Measurements from ENCODE around the gene MARCHF10. TPM values are rescaled to one million over a fixed set of nuclear protein-coding genes. Genes with fewer than 3 reads are reported as not detected.
"Not testable (repeated sequence)": the region's sequence is repeated elsewhere in the genome, so short reads cannot be mapped to it uniquely, and the experiment has no call there.

MARCHF10 gene
- total RNA-seq, 2 donors from 2014 or later: under 0.01 TPM; not detected in 1

GRCh38 chr17:62791235-62791734 lies 16.8 kb downstream of the MARCHF10 start:
- H3K36me3 ChIP-seq (replicated peaks in 1 of 2; ENCODE audit: insufficient read depth in 1 of 2, low read depth in 2 of 2): no peaks in the 10 kb centered on the region
- peaks cover 7% of the 10 kb centered on the region for H3K4me1 ChIP-seq
- no peaks in the 10 kb centered on the region for H3K27me3 ChIP-seq
- H3K4me3 ChIP-seq: no peak overlapping the region
- DNase-seq (no peak), ATAC-seq (no peak)
- intact Hi-C loops (cut with DNase I): no loop called here
- H3K9me3 ChIP-seq: no peaks in the 10 kb centered on the region
- no peak for TF ChIP-seq POLR2A (IDR thresholded peaks at IDR 0.05)
- TF ChIP-seq, protein P1, sequence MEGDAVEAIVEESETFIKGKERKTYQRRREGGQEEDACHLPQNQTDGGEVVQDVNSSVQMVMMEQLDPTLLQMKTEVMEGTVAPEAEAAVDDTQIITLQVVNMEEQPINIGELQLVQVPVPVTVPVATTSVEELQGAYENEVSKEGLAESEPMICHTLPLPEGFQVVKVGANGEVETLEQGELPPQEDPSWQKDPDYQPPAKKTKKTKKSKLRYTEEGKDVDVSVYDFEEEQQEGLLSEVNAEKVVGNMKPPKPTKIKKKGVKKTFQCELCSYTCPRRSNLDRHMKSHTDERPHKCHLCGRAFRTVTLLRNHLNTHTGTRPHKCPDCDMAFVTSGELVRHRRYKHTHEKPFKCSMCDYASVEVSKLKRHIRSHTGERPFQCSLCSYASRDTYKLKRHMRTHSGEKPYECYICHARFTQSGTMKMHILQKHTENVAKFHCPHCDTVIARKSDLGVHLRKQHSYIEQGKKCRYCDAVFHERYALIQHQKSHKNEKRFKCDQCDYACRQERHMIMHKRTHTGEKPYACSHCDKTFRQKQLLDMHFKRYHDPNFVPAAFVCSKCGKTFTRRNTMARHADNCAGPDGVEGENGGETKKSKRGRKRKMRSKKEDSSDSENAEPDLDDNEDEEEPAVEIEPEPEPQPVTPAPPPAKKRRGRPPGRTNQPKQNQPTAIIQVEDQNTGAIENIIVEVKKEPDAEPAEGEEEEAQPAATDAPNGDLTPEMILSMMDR (IDR thresholded peaks at IDR 0.05): no peak
- 27 to 33% methylated on average over 6 of the region's 6 CpGs for WGBS, 2 donors
- H3K27ac ChIP-seq: peak overlapping the region in 2 of 4 donors; percentile 45 to 69

DNA sequence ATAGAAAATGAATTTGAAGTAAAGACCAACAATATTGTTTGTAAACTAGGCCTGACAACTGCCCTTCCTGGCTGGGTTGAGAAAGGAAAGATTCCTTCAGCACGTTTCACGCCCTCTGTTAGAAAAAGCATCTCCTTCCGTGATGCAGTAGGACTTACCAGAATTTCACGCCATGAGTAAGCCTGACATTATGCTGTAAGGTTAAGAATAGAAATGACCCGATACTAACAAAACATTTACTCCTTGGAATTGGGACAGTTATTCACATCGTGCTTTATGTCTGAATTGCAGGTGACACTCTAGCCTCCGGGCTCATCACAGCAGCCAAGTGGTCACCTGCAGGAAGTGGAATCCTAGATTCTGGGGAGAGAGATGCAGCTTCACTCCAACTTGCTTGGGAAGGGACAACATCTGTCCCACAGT lies 17.5 kb downstream of the MARCHF10 start:
- 68 to 82% methylated on average over 7 of the region's 7 CpGs for WGBS, 2 donors
- Histone ChIP-seq H3K27ac (no peak overlapping the region), H3K4me3 (no peak overlapping the region), H3K36me3 (replicated peaks in 1 of 2; ENCODE audit: insufficient read depth in 1 of 2, low read depth in 2 of 2) (no peaks in the 10 kb centered on the region), H3K9me3 (no peaks in the 10 kb centered on the region), H3K27me3 (no peaks in the 10 kb centered on the region), H3K4me1 (peaks cover 7% of the 10 kb centered on the region)
- DNase-seq (no peak), ATAC-seq (no peak)
- intact Hi-C loops (cut with DNase I): no loop called here
- TF ChIP-seq, protein P1 (IDR thresholded peaks at IDR 0.05): no peak
- TF ChIP-seq POLR2A (IDR thresholded peaks at IDR 0.05): no peak

DNA sequence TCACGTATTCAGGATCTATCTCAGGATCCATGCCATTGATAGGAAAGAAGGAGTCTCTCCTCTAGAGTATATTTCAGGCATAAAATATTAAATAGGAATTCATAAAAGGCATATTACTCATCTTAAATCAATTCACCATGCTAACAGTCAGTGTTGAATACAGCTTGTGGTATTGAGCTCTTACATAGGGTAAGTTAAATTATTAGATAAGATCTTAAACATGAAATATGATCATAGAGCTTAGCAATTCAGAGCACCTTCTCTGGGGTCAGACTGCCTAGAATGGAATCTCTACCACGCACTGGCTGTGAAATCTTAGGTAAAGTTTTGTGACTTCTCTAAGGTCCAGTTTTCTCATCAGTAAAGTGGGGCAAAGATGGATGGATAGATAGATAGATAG lies 20.7 kb downstream of the MARCHF10 start:
- ATAC-seq (no peak), DNase-seq (no peak)
- WGBS, 2 donors: 66 to 81% methylated on average over 2 of the region's 2 CpGs

DNA sequence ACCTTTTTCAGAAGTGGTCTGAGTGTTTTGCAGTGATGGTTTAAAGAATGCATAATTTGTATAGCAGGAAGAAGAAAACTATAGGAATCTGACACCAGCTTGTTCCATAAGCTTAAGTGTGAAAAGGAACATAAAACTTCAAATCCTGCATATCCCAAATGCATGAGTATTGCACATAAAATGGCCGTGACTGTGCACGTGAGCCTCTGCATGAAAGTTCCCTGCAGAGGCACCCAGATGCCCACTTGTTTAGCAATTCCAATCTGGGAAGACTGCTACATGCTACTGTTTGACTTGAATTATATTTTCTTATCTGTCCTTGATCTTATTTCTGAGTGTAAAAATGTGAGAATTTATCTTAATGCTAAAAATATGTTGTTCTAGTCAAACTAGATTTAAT lies 21.5 kb downstream of the MARCHF10 start:
- Histone ChIP-seq H3K4me1 (peaks cover 2% of the 10 kb centered on the region), H3K36me3 (replicated peaks in 1 of 2; ENCODE audit: insufficient read depth in 1 of 2, low read depth in 2 of 2) (no peaks in the 10 kb centered on the region), H3K9me3 (no peaks in the 10 kb centered on the region), H3K27ac (no peak overlapping the region), H3K27me3 (no peaks in the 10 kb centered on the region), H3K4me3 (no peak overlapping the region)
- WGBS, 2 donors: 87% methylated on average over 2 of the region's 2 CpGs
- TF ChIP-seq, protein P1 (IDR thresholded peaks at IDR 0.05): no peak
- TF ChIP-seq POLR2A (IDR thresholded peaks at IDR 0.05): no peak
- ATAC-seq (no peak), DNase-seq (no peak)
- intact Hi-C loops (cut with DNase I): no loop called here

More for the DNA sequence above, 20.7 kb downstream of the MARCHF10 start:
- intact Hi-C loops (cut with DNase I): no loop called here
- H3K4me1 ChIP-seq: peaks cover 7% of the 10 kb centered on the region
- no peaks in the 10 kb centered on the region for H3K36me3 ChIP-seq (replicated peaks in 1 of 2; ENCODE audit: insufficient read depth in 1 of 2, low read depth in 2 of 2)
- no peaks in the 10 kb centered on the region for H3K9me3 ChIP-seq
- H3K27me3 ChIP-seq: no peaks in the 10 kb centered on the region
- H3K27ac ChIP-seq: no peak overlapping the region
- TF ChIP-seq, protein P1 (IDR thresholded peaks at IDR 0.05): no peak
- TF ChIP-seq POLR2A (IDR thresholded peaks at IDR 0.05): no peak
- no peak overlapping the region for H3K4me3 ChIP-seq

GRCh38 chr17:62785983-62786382 lies 22.1 kb downstream of the MARCHF10 start:
- ATAC-seq; H3K27ac ChIP-seq; H3K9me3 ChIP-seq; DNase-seq; intact Hi-C loops (cut with DNase I); H3K4me3 ChIP-seq; H3K36me3 ChIP-seq (replicated peaks in 1 of 2; ENCODE audit: insufficient read depth in 1 of 2, low read depth in 2 of 2); H3K27me3 ChIP-seq; H3K4me1 ChIP-seq: not testable (repeated sequence)
- WGBS, 2 donors: 83 to 100% methylated on average over 1 of the region's 1 CpG
